OCI-LY7 (cell line): ENCODE measurements around the gene TNIK. TPM values are rescaled to one million over a fixed set of nuclear protein-coding genes. Genes with fewer than 3 reads are reported as not detected.

Source experiments
- BruUV-seq: library from RNA; stranded (reverse); fragments of 400-500 nt; replicated peaks from 2 replicates; lab custom pipeline; 2021; lab: Mats Ljungman, UMichigan
- CTCF ChIA-PET: fragments of 300-600 bp; sonication (Branson Sonifier 250); formaldehyde crosslinking; loops from one replicate; lab custom pipeline; 2022; ENCODE audit warnings: antibody characterized with exemption; ENCODE audit not compliant: unreplicated experiment; lab: Charles Lee
- POLR2A ChIA-PET: fragments of 300-600 bp; sonication (Branson Sonifier 250); formaldehyde crosslinking; loops from one replicate; lab custom pipeline; 2022; ENCODE audit warnings: antibody characterized with exemption; lab: Charles Lee
- DNase-seq: peaks from one replicate; pipeline ENCODE4 v3.0.0-alpha.2; 2015; ENCODE audit warnings: low spot score
- H2AFZ ChIP-seq: fragments of 200-600 bp; sonication (generic), shearing (Covaris generic); 2 replicates; pipeline ENCODE4 v1.6.1; 2014; ENCODE audit warnings: mild to moderate bottlenecking, antibody characterized with exemption, low read length, moderate library complexity
- H3K27ac ChIP-seq: fragments of 200-600 bp; sonication (generic); 2 replicates; pipeline ENCODE4 v1.5.1; 2014; ENCODE audit warnings: mixed run types, low read depth, mild to moderate bottlenecking, moderate library complexity, low read length, inconsistent platforms; ENCODE audit not compliant: poor library complexity, severe bottlenecking
- H3K36me3 ChIP-seq: fragments of 200-600 bp; sonication (generic); 2 replicates; pipeline ENCODE4 v1.6.1; 2014; ENCODE audit warnings: mild to moderate bottlenecking, antibody characterized with exemption, low read length, moderate library complexity, mixed read lengths; ENCODE audit not compliant: insufficient read depth
- H3K4me1 ChIP-seq: fragments of 200-600 bp; sonication (generic); 2 replicates; pipeline ENCODE4 v1.5.1; 2014; ENCODE audit warnings: mild to moderate bottlenecking, low read length; ENCODE audit not compliant: insufficient read depth, poor library complexity, severe bottlenecking
- H3K4me2 ChIP-seq: fragments of 200-600 bp; sonication (generic); 2 replicates; pipeline ENCODE4 v1.6.1; 2014; ENCODE audit warnings: mild to moderate bottlenecking, low read length
- H3K4me3 ChIP-seq: fragments of 200-600 bp; sonication (generic); 2 replicates; pipeline ENCODE4 v1.5.1; 2014; ENCODE audit warnings: mild to moderate bottlenecking, low read depth, low read length; ENCODE audit not compliant: poor library complexity, severe bottlenecking
- H3K79me2 ChIP-seq: fragments of 200-600 bp; sonication (generic); 2 replicates; pipeline ENCODE4 v1.6.1; 2016; ENCODE audit warnings: low read depth, mild to moderate bottlenecking, low read length, moderate library complexity, mixed read lengths; ENCODE audit not compliant: insufficient read depth
- H3K9me2 ChIP-seq: fragments of 200-600 bp; sonication (generic); 2 replicates; pipeline ENCODE4 v1.6.1; 2016; ENCODE audit warnings: mild to moderate bottlenecking, low read length, mixed read lengths; ENCODE audit not compliant: insufficient read depth
- H3K9me3 ChIP-seq: fragments of 200-600 bp; sonication (generic); 2 replicates; pipeline ENCODE4 v1.6.1; 2014; ENCODE audit warnings: mild to moderate bottlenecking, mixed run types, low read length, mixed read lengths
- H4K20me1 ChIP-seq: fragments of 200-600 bp; sonication (generic); 2 replicates; pipeline ENCODE4 v1.6.1; 2014; ENCODE audit warnings: mild to moderate bottlenecking, antibody characterized with exemption, low read length, moderate library complexity, mixed read lengths; ENCODE audit not compliant: insufficient read depth
- CTCF ChIP-seq: fragments of 200-600 bp; sonication (generic); conservative IDR thresholded peaks from 2 replicates; pipeline ENCODE4 v1.5.1; 2014; ENCODE audit warnings: mild to moderate bottlenecking, antibody characterized with exemption, low read length, moderate library complexity, mixed read lengths
- EZH2phosphoT487 ChIP-seq: fragments of 200-600 bp; sonication (generic); IDR thresholded peaks from 2 replicates; pipeline ENCODE4 v1.6.1; 2018; ENCODE audit warnings: low read depth, borderline replicate concordance, mild to moderate bottlenecking, mixed run types, antibody characterized with exemption, low read length, moderate library complexity, mixed read lengths
- intact Hi-C: fragments of 100-400 bp; cut with micrococcal nuclease; formaldehyde crosslinking; loops from one replicate; pipeline ENCODE4 v1.10.0; 2022; ENCODE audit not compliant: unreplicated experiment
- total RNA-seq, 2 experiments: library from RNA; depleted of rRNA in 1 of 2; stranded (reverse); fragments of >200 nt in 1 of 2; shearing (Covaris generic) in 1 of 2; gene quantifications; 2 replicates each; pipeline ENCODE4 v1.2.3, GENCODE V29; 2014 to 2022

The TNIK gene
- total RNA-seq, 2 experiments from 2014 or later, result not detected

GRCh38 chr3:171221104-171221503, 239.1 kb downstream of the TNIK start:
- H3K36me3 ChIP-seq, result no peaks in the 10 kb centered on the region
- no peaks in the 10 kb centered on the region for H3K79me2 ChIP-seq
- no peaks in the 10 kb centered on the region for H3K9me2 ChIP-seq
- H3K4me3 ChIP-seq, result no peak overlapping the region
- DNase-seq, result no peak
- H3K9me3 ChIP-seq, result peaks cover 6% of the 10 kb centered on the region; the same call in 1 of the 2 replicates
- TF ChIP-seq CTCF (no peak), EZH2phosphoT487 (no peak)
- H4K20me1 ChIP-seq, result no peaks in the 10 kb centered on the region
- no peak overlapping the region for H2AFZ ChIP-seq
- ChIA-PET POLR2A (interaction anchor here (0.6 to 1.0 kb wide), 3 partner anchors 28 to 107 kb away, joined by 3 to 5 read pairs (median 3); no protein-coding TSS in a partner anchor), CTCF (interaction anchor here (1.0 kb wide), 1 partner anchor 29 kb away, joined by 4 read pairs; no protein-coding TSS in a partner anchor)
- no peaks in the 10 kb centered on the region for H3K4me1 ChIP-seq
- intact Hi-C loops, result no loop called here
- H3K27ac ChIP-seq, result no peak overlapping the region
- BruUV-seq, result no TSS peak
- H3K4me2 ChIP-seq, result no peak overlapping the region

GRCh38 chr3:171219258-171219657, 240.9 kb downstream of the TNIK start:
- POLR2A ChIA-PET, result no interaction called here
- BruUV-seq, result no TSS peak
- no peak overlapping the region for H3K4me2 ChIP-seq

More at GRCh38 chr3:171219258-171219657, 240.9 kb downstream of the TNIK start:
- H2AFZ ChIP-seq, result no peak overlapping the region
- H4K20me1 ChIP-seq, result no peaks in the 10 kb centered on the region
- no peak for DNase-seq
- TF ChIP-seq CTCF (no peak), EZH2phosphoT487 (no peak)
- no peaks in the 10 kb centered on the region for H3K79me2 ChIP-seq
- no peak overlapping the region for H3K4me3 ChIP-seq
- no peaks in the 10 kb centered on the region for H3K9me2 ChIP-seq
- intact Hi-C loops, result no loop called here
- H3K9me3 ChIP-seq, result no peaks in the 10 kb centered on the region
- no peaks in the 10 kb centered on the region for H3K36me3 ChIP-seq
- CTCF ChIA-PET, result no interaction called here
- no peak overlapping the region for H3K27ac ChIP-seq
- no peaks in the 10 kb centered on the region for H3K4me1 ChIP-seq
